K562 (cell line): ENCODE measurements around the gene PTGER3. TPM values are rescaled to one million over a fixed set of nuclear protein-coding genes. Genes with fewer than 3 reads are reported as not detected.

Experiments used
- ATAC-seq: fragments of 200-7000 bp; cut with Tn5 transposase; 3 replicates; pipeline ENCODE4 v1.9.1; 2020; ENCODE audit warnings: moderate library complexity
- BruUV-seq: library from RNA; stranded (reverse); fragments of 400-500 nt; replicated peaks from 2 replicates; lab custom pipeline; 2021; lab: Mats Ljungman, UMichigan
- CTCF ChIA-PET: fragments of 300-600 bp; formaldehyde crosslinking; extraction: SDS; loops from one replicate; lab custom pipeline; 2021; ENCODE audit warnings: low intra/inter-chr PET ratio; lab: Yijun Ruan, JAX
- POLR2A ChIA-PET: fragments of 300-600, 350-650 bp; sonication (Branson Sonifier 250); formaldehyde crosslinking; extraction: SDS; loops from one replicate; lab custom pipeline; 2021; ENCODE audit warnings: antibody characterized with exemption, inconsistent platforms; lab: Yijun Ruan, JAX
- DNase-seq, 4 experiments: peaks; one replicate each; pipeline versions ENCODE4 v3.0.0 to v3.0.0-alpha.2; 2011 to 2018; ENCODE audit warnings: low spot score in 3 of 4, mixed read lengths in 3 of 4; ENCODE audit errors: extremely low read depth in 1 of 4
- FAIRE-seq: peaks from 2 replicates; lab custom pipeline; 2011; peaks lifted over from hg19 to GRCh38; lab: Jason Lieb, UNC
- H2AFZ ChIP-seq: 2 replicates; pipeline ENCODE4 v1.6.0; 2011; ENCODE audit warnings: low read depth, low read length, control low read depth, inconsistent platforms
- H3K27ac ChIP-seq: fragments of 200-600 bp; 3 replicates; pipeline ENCODE4 v1.8.0; 2011; ENCODE audit warnings: low read depth, mild to moderate bottlenecking, control low read depth, inconsistent platforms, low read length, moderate library complexity, mixed read lengths; ENCODE audit errors: extremely low read depth
- H3K27me3 ChIP-seq, 2 experiments: fragments of 300-600 bp in 1 of 2; 2 replicates in 1 of 2; 3 replicates in 1 of 2; pipeline versions ENCODE4 v1.6.0 to v1.8.0; 2011; ENCODE audit warnings: inconsistent platforms in 2 of 2, low read length in 2 of 2, mild to moderate bottlenecking in 1 of 2, mixed read lengths in 1 of 2, moderate library complexity in 1 of 2; ENCODE audit not compliant: control insufficient read depth in 2 of 2, insufficient read depth in 2 of 2
- H3K36me3 ChIP-seq: fragments of 300-600 bp; 3 replicates; pipeline ENCODE4 v1.8.0; 2011; ENCODE audit warnings: mild to moderate bottlenecking, low read length, inconsistent platforms; ENCODE audit not compliant: control insufficient read depth, insufficient read depth
- H3K4me1 ChIP-seq, 2 experiments: fragments of 200-600 bp in 1 of 2; replicated peaks in 1 of 2; 2 replicates in 1 of 2; 3 replicates in 1 of 2; pipeline versions ENCODE4 v1.5.1 to v1.8.0; 2011; ENCODE audit warnings: inconsistent platforms in 2 of 2, low read length in 2 of 2, mild to moderate bottlenecking in 1 of 2, mixed read lengths in 1 of 2, moderate library complexity in 1 of 2; ENCODE audit not compliant: control insufficient read depth in 2 of 2, insufficient read depth in 2 of 2
- H3K4me2 ChIP-seq: 2 replicates; pipeline ENCODE4 v1.6.1; 2011; ENCODE audit warnings: low read length, control low read depth, inconsistent platforms, mixed read lengths; ENCODE audit not compliant: insufficient read depth
- H3K4me3 ChIP-seq: fragments of 200-600 bp; sonication (generic), shearing (Covaris generic); 2 replicates; pipeline ENCODE4 v1.5.1; 2016; ENCODE audit warnings: control low read depth, inconsistent platforms
- H3K79me2 ChIP-seq: fragments of 200-600 bp; 3 replicates; pipeline ENCODE4 v1.8.0; 2011; ENCODE audit warnings: low read length, inconsistent platforms; ENCODE audit not compliant: control insufficient read depth, insufficient read depth
- H3K9ac ChIP-seq, 2 experiments: 2 replicates each; pipeline versions ENCODE4 v1.6.0 to v1.6.1; 2011; ENCODE audit warnings: low read depth in 2 of 2, low read length in 2 of 2, control low read depth in 1 of 2, inconsistent platforms in 1 of 2, mild to moderate bottlenecking in 1 of 2, mixed read lengths in 1 of 2; ENCODE audit not compliant: insufficient read depth in 1 of 2
- H3K9me1 ChIP-seq: one replicate; pipeline ENCODE4 v1.6.0; 2011; ENCODE audit warnings: inconsistent platforms, mild to moderate bottlenecking, low read length, moderate library complexity; ENCODE audit not compliant: control insufficient read depth, insufficient read depth
- H3K9me3 ChIP-seq: replicated peaks from 2 replicates; pipeline ENCODE4 v1.5.1; 2011; ENCODE audit warnings: low read depth, low read length, inconsistent platforms; ENCODE audit not compliant: control insufficient read depth, insufficient read depth
- H4K20me1 ChIP-seq: replicated peaks from 2 replicates; pipeline ENCODE4 v1.6.1; 2011; ENCODE audit warnings: low read length, inconsistent platforms, mixed read lengths; ENCODE audit not compliant: control insufficient read depth, insufficient read depth
- CEBPG ChIP-seq, 3 experiments: fragments of 200-800 bp in 1 of 3; sonication (Bioruptor generic) in 1 of 3; sonication (generic) in 1 of 3; formaldehyde crosslinking in 1 of 3; IDR thresholded peaks in 2 of 3; conservative IDR thresholded peaks in 1 of 3; 2 replicates each; pipeline versions ENCODE4 v1.6.1 to v1.8.0; 2016 to 2022; ENCODE audit warnings: missing compliant biosample characterization in 2 of 3, missing genetic modification characterization in 2 of 3, mild to moderate bottlenecking in 1 of 3, missing genetic modification reagents in 1 of 3
- PBX2 ChIP-seq, 2 experiments: IDR thresholded peaks in 1 of 2; conservative IDR thresholded peaks in 1 of 2; 2 replicates each; pipeline ENCODE4 v1.6.1; 2016; ENCODE audit warnings: low read depth in 2 of 2, mild to moderate bottlenecking in 1 of 2, missing compliant biosample characterization in 1 of 2, missing genetic modification characterization in 1 of 2, moderate library complexity in 1 of 2
- RAD21 ChIP-seq, 2 experiments: fragments of 250-450 bp in 1 of 2; fragments of 450-650 bp in 1 of 2; sonication (Bioruptor Pico) in 1 of 2; formaldehyde crosslinking in 1 of 2; IDR thresholded peaks in 1 of 2; conservative IDR thresholded peaks in 1 of 2; 2 replicates each; pipeline versions ENCODE4 v1.4.0 to v1.8.0; 2020 to 2022; ENCODE audit warnings: mild to moderate bottlenecking in 2 of 2, moderate library complexity in 1 of 2
- SIN3B ChIP-seq: fragments of 450-650 bp; IDR thresholded peaks from 2 replicates; pipeline ENCODE4 v1.6.1; 2017; ENCODE audit warnings: low read depth, mild to moderate bottlenecking, moderate library complexity
- THAP12 ChIP-seq: fragments of 250-450 bp; sonication (Bioruptor Pico); IDR thresholded peaks from 2 replicates; pipeline ENCODE4 v1.9.0; 2021; ENCODE audit warnings: mild to moderate bottlenecking, inconsistent platforms
- YY1 ChIP-seq, 3 experiments: IDR thresholded peaks; 2 replicates each; pipeline ENCODE4 v1.6.1; 2011; ENCODE audit warnings: low read length in 2 of 3, mild to moderate bottlenecking in 2 of 3, moderate library complexity in 2 of 3, borderline replicate concordance in 1 of 3, control low read depth in 1 of 3, low read depth in 1 of 3; ENCODE audit not compliant: insufficient read depth in 3 of 3, insufficient replicate concordance in 2 of 3, control insufficient read depth in 1 of 3, insufficient read length in 1 of 3; ENCODE audit errors: extremely low read depth in 1 of 3
- ZNF121 ChIP-seq: sonication (generic); formaldehyde crosslinking; conservative IDR thresholded peaks from 2 replicates; pipeline ENCODE4 v1.8.0; 2022; ENCODE audit warnings: missing genetic modification reagents
- ZNF280A ChIP-seq: fragments of 450-650 bp; IDR thresholded peaks from 2 replicates; pipeline ENCODE4 v1.6.1; 2018; ENCODE audit warnings: mild to moderate bottlenecking, low read depth; ENCODE audit not compliant: partially characterized antibody
- ZNF347 ChIP-seq: fragments of 450-650 bp; formaldehyde crosslinking; IDR thresholded peaks from 2 replicates; pipeline ENCODE4 v1.4.0; 2020; ENCODE audit warnings: low read depth, mild to moderate bottlenecking, moderate library complexity
- ZNF354B ChIP-seq: fragments of 250-450 bp; sonication (Bioruptor Pico); IDR thresholded peaks from 2 replicates; pipeline ENCODE4 v1.4.0; 2020
- ZNF408 ChIP-seq: fragments of 250-450 bp; sonication (Bioruptor Pico); IDR thresholded peaks from 2 replicates; pipeline ENCODE4 v1.4.0; 2020; ENCODE audit warnings: low read depth, mild to moderate bottlenecking, moderate library complexity
- whole genome bisulfite sequencing: fragments of 100-300 bp; shearing (Covaris generic); methylation state at CpG from one replicate; pipeline ENCODE4 v1.1.6; 2016; ENCODE audit warnings: low coverage, mixed read lengths; ENCODE audit not compliant: insufficient coverage; ENCODE audit errors: missing lambda C conversion rate; 5-methylcytosine and 5-hydroxymethylcytosine counted together
- in situ Hi-C: fragments of 300-500 bp; cut with MboI; formaldehyde crosslinking; loops from 4 replicates; pipeline ENCODE4 v1.15.0; 2018; ENCODE audit warnings: inconsistent platforms, mixed read lengths
- intact Hi-C: fragments of 100-400 bp; cut with micrococcal nuclease; formaldehyde crosslinking; loops from 2 replicates; pipeline ENCODE4 v1.14.2; 2022
- polyA plus RNA-seq, 8 experiments: library from polyadenylated mRNA; depleted of rRNA in 4 of 8; stranded (reverse) in 5 of 8; unstranded in 3 of 8; fragments of >200 nt; fragmentation: Nextera tagmentation in 2 of 8; fragmentation: Illumina TruSeq in 1 of 8; extraction: Ambion mirVana in 2 of 8; extraction: Trizol in 1 of 8; gene quantifications; 2 replicates each; pipeline versions ENCODE4 v1.2.1 to v1.2.3, GENCODE V29; 2011 to 2014; ENCODE audit warnings: inconsistent platforms in 1 of 8, missing spikeins in 1 of 8
- total RNA-seq, 7 experiments: library from RNA; depleted of rRNA in 6 of 7; stranded (reverse); fragments of >200 nt in 6 of 7; fragmentation: Illumina TruSeq in 2 of 7; extraction: Trizol in 2 of 7; gene quantifications; 2 replicates each; pipeline versions ENCODE4 v1.2.1 to v1.2.3, GENCODE V29; 2011 to 2021; ENCODE audit warnings: low replicate concordance in 1 of 7

The PTGER3 gene
- total and polyA plus RNA-seq, 9 of the 15 experiments (the other 6 are each of a cell fraction or from before 2014, with no cell fraction given), result 3.8 to 28.5 (median 14.2) TPM

- in situ Hi-C loops, result no loop called here
- ChIA-PET CTCF (no interaction called here), POLR2A (interaction anchor here (1.6 kb wide), 1 partner anchor 8 kb away, joined by 5 read pairs; no protein-coding TSS in a partner anchor)
- Histone ChIP-seq H3K36me3 (peaks cover 14% of the 10 kb centered on the region; the same call in 2 of the 3 replicates), H3K4me2 (no peak overlapping the region), H3K27ac (no peak overlapping the region), H2AFZ (no peak overlapping the region), H4K20me1 (no peaks in the 10 kb centered on the region), H3K9me1 (no peaks in the 10 kb centered on the region), H3K27me3 (no peaks in the 10 kb centered on the region), H3K9ac (no peak overlapping the region), H3K4me1 (no peaks in the 10 kb centered on the region; a peak in 1 of 5 replicates), H3K79me2 (peaks cover 55% of the 10 kb centered on the region), H3K9me3 (no peaks in the 10 kb centered on the region), H3K4me3 (no peak overlapping the region)
- DNase-seq (no peak), FAIRE-seq (peak; percentile 40), ATAC-seq (no peak)
- WGBS, result 87% methylated on average over 4 of the region's 4 CpGs
- no TSS peak for BruUV-seq
- TF ChIP-seq ZNF354B (no peak), ZNF408 (CRISPR knock-in tag) (no peak), THAP12 (CRISPR knock-in tag) (no peak), CEBPG (CRISPR knock-in tag; IDR thresholded peaks at IDR 0.05) (no peak), CEBPG (tag; conservative IDR thresholded peaks at IDR 0.05 in 1 of 2, IDR thresholded peaks at IDR 0.05 in 1 of 2) (no peak), PBX2 (CRISPR knock-in tag; IDR thresholded peaks at IDR 0.05; ENCODE audit: low read depth) (no peak), PBX2 (tag; conservative IDR thresholded peaks at IDR 0.05; ENCODE audit: low read depth) (no peak), ZNF121 (CRISPR knock-in tag) (no peak), RAD21 (CRISPR knock-in tag; conservative IDR thresholded peaks at IDR 0.05 in 1 of 2, IDR thresholded peaks at IDR 0.05 in 1 of 2) (no peak), ZNF280A (no peak), ZNF347 (CRISPR knock-in tag) (no peak), YY1 (IDR thresholded peaks at IDR 0.05; ENCODE audit: borderline replicate concordance in 1 of 3, control insufficient read depth in 1 of 3, extremely low read depth in 1 of 3, insufficient read depth in 3 of 3, insufficient read length in 1 of 3, insufficient replicate concordance in 2 of 3, low read depth in 1 of 3, low read length in 2 of 3) (no peak), SIN3B (no peak)
- intact Hi-C loops, result no loop called here
Observed at GRCh38 chr1:71026093-71026492, 21.5 kb downstream of the PTGER3 start.
